ENCODE measurements around the gene EXOC3L1.

EXOC3L1 gene

DNA sequence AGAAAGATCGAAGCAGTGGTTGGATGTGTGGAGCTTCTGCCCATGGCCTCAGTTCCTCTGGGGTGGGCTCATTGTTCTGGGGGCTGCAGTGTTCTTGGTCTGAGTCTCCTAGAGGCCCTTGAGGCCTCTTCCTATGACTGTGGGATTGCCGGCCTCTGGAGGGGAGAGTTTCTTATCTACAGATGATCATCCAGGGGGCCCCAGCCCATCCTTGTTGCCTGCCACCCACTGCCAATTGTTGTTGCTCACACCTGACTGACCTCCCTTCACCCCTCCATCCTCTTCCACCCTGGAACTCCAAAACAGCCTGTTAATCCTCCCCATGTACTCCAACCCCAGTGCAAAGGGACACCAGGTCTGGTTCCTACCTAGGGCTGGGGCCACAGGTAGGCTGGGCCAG, 45.0 kb downstream of the EXOC3L1 start:
- no peak for DNase-seq

DNA sequence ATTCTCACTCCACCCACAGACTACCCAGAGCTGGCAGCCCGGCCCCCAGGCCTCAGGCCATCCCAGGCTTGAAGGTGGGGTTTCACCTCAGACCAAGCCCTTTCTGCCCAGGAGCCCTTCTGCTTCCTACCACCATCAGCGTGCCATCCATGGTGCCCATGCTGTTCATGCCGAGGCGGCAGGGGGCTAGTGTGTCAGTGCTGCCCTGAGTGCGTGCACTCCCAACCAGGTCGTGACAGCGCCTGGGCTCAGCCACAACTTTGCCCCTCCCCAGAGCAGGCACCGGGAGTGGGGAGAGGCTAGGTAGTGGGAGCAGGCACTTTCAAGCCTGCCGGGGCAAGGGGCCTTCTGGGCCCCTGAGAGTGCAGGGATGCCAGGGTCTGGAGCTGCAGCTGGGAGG, 47.6 kb downstream of the EXOC3L1 start:
- no peak for DNase-seq

GRCh38 chr16:67141391-67141790, 48.5 kb downstream of the EXOC3L1 start:
- DNase-seq, result no peak

GRCh38 chr16:67137605-67138004, 52.3 kb downstream of the EXOC3L1 start:
- DNase-seq, result no peak

Measured in activated CD4-positive, alpha-beta T cell treated with anti-CD3 and anti-CD28 coated beads, Interleukin-2, amount 50 U/mL, for 1 hour (primary cell).